ENCODE results near the gene ZNF385D.

- TF ChIP-seq CTCF (IDR thresholded peaks at IDR 0.05), result no peak
- TF ChIP-seq POLR2A (IDR thresholded peaks at IDR 0.05), result no peak
These were observed 186.5 kb downstream of the ZNF385D start for GRCh38 chr3:21564531-21564930.
